Activated CD4-positive, alpha-beta T cell treated with anti-CD3 and anti-CD28 coated beads, Interleukin-2, amount 50 U/mL, for 1 hour (primary cell): Measurements from ENCODE around the gene SNX13.

Experiments used
- DNase-seq: peaks from one replicate; pipeline ENCODE4 v3.0.0-alpha.2; 2020

Gene SNX13

DNA sequence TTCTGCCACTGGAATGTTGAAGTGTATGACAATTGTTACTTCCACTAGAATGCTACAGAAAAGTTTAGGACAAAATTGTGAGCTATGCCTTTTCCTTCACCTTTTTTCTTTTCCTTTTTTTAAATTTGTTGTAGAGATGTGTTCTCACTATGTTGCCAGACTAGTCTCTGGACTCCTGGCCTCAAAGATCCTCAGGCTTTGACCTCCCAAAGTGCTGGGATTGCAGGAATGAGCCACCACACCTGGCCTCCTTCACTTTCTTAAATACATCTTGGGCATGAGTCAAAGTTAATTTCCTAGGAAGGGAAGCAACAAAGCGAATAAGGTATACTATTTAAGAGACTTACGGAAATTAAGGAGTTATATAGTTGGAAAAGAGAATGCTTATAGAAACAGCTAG lies 2.7 kb upstream of the SNX13 start:
- DNase-seq: no peak

- DNase-seq: no peak
Measured at GRCh38 chr7:17942231-17942630, 1.9 kb upstream of the SNX13 start.

GRCh38 chr7:17940951-17941431 lies 697 bp upstream of the SNX13 start:
- no peak for DNase-seq

DNA sequence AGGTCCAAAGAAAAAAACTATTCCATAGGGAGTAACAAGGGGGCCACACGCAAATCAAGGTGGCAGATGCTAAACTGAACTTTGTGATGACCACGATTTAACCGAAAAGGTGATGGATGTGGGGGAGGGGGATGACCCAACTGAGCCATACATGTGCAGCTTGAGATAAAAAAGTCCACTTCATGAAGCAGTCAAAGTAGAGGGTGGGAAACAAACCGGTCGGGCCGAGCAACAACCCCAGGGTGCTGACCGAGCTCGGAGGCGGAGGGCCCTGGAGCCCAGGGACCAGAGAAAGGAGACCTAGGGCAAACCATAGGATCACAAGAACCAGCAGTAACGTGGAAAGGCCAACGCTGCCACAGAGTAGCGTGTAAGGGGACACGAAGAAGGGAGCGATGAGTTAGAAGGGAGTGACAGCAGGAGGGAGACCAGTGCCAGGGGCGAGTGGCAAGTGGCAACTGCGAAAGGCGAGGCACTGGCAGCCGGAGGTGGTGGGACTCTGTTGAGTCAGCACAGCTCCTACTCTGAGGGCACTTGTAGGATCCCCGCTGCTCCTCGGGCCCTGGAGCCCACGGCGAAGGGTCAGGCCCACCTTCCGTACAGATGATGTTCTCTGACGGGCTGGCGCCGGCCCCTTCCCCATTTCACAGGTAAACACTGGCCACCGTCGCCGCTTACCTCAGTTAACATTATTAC lies 540 bp downstream of the SNX13 start:
- DNase-seq: peak; percentile 41

DNA sequence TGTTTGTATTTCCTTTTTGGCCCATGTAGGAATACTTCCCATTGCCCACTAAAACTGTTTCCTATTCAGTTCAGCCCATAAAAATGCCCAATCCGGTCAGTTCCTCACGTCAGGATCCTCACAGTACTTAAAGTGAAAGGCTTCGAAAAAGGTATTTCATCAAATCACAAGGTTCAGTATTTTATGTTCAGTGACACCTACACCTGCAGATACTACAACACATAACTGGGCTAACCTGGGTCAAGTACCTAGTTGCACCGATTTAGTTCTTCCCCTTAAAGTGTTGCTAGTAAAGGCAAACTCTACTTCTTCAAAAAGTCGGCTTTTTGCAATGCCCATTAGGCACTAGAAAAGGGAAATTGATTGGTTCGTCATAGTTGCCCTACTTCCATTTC lies 1.1 kb downstream of the SNX13 start:
- no peak for DNase-seq

DNA sequence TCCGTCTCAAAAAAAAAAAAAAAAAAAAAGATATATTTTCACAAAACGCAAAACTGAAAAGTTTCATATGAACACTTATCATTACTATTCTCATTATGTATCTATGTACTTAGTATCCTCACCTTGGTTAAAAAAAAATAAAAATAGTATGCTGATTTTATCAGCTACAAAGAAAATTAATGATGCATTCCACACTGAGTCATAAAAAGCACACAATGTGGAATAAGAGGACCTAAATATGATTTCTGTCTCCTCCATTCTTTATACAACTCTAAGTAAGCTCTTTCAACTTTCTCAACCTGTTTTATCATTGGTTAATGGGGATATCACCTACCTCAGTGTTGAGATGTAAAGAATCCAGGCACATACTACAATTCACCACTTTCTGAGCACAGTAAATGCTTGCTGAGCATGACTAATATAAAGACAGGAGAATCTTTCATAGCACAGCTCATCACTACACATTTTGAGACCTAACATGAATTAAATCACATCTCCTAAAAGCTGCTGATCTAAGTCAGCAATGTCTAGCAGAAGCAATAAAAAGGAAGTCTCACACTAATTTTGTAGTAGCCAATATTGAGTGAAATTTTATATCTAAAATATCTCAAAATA lies 2.7 kb downstream of the SNX13 start:
- no peak for DNase-seq

DNA sequence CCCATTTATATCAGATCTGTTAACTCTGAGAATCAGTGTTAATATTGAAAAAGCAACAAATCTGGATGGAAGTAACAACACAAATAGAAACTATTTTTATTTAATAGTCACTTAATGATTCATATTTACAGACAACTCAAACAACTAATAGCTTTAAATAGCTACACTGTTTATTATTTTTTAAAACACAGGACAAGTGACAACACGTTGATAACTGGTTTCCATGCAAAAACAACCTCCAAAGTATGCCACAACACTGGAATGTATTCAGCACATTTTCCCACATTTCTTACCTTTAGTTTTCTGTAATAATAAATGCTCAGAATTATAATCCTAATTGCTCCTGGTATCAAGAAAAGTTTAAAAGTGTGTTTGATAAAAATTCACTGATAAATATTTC lies 4.0 kb downstream of the SNX13 start:
- DNase-seq: no peak

- DNase-seq: no peak
Measured at GRCh38 chr7:17934612-17935240, 5.6 kb downstream of the SNX13 start.

GRCh38 chr7:17934094-17934493 lies 6.2 kb downstream of the SNX13 start:
- DNase-seq: no peak

GRCh38 chr7:17932770-17933169 lies 7.5 kb downstream of the SNX13 start:
- DNase-seq: no peak

DNA sequence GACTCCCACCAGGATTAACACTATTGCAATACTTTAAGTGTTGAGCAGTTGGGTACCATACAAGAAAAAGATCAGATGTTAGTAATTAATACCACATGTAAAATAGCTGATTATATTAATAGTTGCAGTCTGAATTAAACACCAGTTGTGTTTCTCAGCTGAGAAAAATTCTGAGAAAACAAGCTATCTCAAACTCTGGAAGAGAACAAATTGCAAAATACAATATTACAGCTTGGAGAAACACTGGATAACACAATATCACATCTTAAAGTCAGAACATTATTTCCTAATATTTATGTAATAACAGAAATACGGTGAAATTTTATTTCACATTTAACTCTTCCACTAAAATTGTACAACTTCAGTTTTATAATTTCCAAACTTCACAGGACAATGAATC lies 9.2 kb downstream of the SNX13 start:
- DNase-seq: no peak

GRCh38 chr7:17930546-17930945 lies 9.7 kb downstream of the SNX13 start:
- no peak for DNase-seq

DNA sequence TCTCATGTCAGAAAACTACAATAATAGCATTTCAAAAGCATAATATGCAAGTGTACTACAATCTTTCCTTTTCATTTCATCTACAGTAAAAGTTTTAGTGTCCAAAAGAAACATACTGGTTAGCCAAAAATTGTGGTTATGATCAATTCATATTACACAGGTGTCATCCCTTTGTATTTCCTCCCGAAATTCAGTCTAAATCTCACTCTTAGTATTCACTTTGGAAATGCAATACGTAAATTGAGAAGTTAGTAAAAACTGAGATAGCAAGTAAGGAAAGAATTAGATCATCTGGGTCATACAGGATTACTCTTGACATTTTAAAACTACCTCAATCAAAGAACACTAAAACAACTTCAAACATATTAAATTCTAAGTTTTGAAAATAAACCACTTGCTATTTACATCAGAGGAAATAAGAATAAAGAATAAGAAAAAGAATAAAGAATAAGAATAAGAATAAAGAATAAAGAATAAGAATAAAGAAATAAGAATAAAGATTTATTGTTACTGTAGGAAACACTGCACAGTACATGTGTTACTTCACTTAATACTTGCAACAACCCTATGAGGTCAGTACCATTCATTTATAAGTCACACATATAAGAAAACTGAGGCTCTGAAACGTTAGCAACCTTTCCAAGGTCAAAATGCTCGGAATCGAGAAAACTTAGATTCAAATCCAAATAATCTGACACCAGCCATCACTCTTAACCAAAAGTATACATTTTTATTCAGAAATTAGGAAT lies 10.5 kb downstream of the SNX13 start:
- no peak for DNase-seq

DNA sequence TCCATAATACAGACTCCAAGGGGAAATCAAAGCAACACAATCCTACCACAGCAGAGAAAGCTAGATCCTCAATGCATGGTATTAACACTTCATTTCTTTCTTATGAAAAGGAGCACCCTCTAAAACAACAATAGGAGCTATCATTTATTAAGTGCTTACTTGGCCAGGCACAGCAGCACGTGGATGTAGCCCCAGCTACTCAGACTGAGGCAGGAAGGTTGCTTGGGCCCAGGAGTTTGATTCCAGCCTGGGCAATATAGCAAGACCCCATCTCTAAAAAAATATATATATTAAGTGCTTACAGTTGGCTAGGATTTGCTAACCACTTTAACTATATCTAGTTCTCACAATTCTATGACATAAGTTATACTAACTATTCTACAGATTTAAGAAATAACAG lies 12.2 kb downstream of the SNX13 start:
- DNase-seq: no peak

DNA sequence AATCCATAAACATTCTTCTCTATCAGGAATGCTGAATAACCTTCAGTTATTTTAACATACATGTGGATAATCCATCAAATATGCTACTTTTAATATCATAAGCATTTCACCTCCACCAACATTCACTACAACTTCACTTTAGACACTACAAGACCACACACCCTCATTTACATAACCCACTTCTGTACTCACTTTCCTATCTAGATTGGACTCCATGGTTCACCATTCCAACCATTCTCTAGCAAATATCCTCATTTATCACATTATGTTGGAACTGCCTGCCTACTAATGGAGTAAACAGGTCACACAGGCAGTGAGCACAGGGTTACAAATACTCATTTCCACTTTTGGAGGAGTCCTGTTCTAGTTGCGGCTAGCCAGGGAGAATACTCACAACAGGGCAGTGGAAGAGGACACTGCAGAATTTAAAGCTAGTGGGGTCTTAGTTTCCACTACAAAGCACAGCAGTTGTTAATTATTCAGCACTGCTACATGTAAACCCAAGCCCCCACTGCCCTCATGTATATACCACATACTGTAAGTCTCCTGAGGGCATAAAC lies 18.4 kb downstream of the SNX13 start:
- no peak for DNase-seq

- no peak for DNase-seq
Measured at GRCh38 chr7:17917842-17918241, 22.5 kb downstream of the SNX13 start.

GRCh38 chr7:17916786-17917185 lies 23.5 kb downstream of the SNX13 start:
- DNase-seq: no peak

DNA sequence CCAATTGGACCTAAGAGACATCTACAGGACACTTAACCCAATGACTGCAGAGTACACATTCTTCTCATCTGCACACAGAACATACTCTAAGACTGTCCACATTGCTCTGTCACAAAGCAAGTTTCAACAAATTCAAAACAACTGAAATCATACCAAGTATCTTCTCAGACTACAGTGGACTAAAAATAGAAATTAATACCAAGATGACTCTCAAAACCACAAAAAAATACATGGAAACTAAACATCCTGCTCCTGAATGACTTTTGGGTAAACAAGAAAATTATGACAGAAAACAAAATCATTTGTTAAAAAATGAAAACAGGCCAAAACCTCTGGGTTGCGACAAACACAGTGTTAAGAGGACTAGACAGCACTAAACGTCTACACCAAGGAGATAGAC lies 24.5 kb downstream of the SNX13 start:
- DNase-seq: no peak

GRCh38 chr7:17915168-17915567 lies 25.1 kb downstream of the SNX13 start:
- no peak for DNase-seq

GRCh38 chr7:17913250-17913649 lies 27.0 kb downstream of the SNX13 start:
- no peak for DNase-seq

DNA sequence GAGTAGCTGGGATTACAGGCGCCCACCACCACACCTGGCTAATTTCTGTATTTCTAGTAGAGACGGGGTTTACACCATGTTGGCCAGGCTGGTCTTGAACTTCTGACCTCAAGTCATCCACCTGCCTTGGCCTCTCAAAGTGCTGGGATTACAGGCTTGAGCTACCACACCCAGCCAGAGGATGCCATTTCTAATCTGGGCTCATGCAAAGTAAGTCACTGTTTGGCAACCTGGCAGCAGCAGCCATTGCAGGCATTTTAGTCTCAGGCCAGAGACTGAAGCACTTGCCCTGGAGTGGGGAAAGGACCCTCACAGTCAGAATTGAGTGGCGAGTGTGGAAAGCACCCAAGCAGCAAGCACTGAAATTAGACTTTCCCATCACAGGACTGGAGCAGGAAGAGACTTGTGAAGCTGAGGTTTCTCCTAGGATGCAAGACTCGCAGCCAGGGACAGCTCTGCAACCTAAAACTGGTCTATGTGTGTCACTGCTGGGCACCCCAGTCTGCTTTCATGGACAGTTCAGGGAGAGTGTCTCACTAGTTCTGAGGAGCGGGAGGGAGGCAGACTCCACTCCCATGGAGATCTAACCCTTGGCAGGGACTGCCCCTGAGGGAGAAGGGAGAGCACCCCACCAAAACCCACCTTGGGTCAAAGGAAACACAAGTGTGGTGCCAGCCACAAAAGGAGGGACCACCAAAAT lies 27.6 kb downstream of the SNX13 start:
- no peak for DNase-seq

DNA sequence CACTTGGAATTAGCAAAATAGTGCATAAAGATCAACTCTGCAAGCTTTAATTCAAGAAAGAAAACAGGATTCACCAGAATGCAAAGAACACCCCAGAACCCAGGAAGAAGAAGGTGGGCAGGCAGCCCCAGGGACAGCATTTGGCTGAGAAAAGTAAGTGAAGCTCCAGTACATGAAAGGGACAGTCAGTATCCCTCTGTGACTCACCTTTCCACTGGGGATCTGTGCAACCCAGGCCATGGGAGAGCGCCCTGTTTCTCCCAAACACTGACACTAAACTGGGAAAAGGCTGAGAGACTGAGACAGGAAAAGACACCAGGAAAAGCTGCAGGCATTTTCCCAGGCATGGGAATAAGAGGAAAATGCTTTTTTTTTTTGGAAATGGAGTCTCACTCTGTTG lies 28.2 kb downstream of the SNX13 start:
- DNase-seq: no peak

DNA sequence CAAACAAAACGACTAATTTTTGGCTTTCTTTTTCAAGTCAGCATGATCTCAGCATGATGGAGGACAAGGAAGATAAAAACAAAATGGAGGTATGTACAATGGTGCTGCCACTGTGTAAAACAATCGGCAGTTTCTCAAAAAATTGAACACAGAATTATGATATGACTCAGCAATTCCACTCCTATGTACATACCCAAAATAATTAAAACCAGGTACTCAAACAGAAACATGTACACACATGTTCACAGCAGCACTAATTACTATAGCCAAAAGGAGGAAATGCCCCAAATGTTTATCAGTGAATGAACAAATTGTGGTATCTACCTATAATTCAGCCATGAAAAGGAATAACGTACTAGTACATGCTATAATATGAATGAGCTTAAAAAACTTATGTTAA lies 29.9 kb downstream of the SNX13 start:
- no peak for DNase-seq
